SK-N-MC (cell line): ENCODE measurements around the gene HRH3.

ENCODE experiments used
- EZH2 ChIP-seq: fragments of 200-600 bp; sonication (generic); IDR thresholded peaks from one replicate; pipeline ENCODE4 v1.6.1; 2017; ENCODE audit warnings: antibody characterized with exemption
- FOXP2 ChIP-seq: optimal IDR thresholded peaks from 2 replicates; pipeline ENCODE3; 2011; ENCODE audit warnings: mild to moderate bottlenecking, moderate library complexity; ENCODE audit not compliant: insufficient read depth; ENCODE audit errors: extremely low read length, control extremely low read depth
- POLR2AphosphoS5 ChIP-seq: IDR thresholded peaks from 2 replicates; pipeline ENCODE4 v1.6.1; 2012; ENCODE audit warnings: mild to moderate bottlenecking, low read depth, low read length, borderline replicate concordance

DNA sequence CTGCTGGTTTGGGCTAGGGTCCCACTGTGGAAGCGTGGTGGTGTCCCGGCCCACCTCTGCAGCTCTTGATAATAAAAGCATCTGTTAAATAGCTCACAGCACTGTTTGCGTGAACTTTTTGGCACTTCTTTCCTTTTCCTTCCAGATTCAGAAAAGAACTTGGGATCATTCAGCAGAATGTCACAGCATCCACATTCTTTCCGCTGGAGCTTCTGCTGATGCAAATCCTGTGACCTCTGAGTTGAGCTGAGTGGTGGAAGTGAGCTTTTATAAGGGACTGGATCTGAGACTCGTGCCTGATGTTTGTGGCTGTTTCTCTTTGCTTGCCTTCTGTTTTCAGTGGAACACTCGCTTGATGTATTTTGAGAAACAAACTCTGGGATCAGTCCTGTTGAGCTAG, 22.1 kb upstream of the HRH3 start:
- TF ChIP-seq EZH2 (no peak), POLR2AphosphoS5 (no peak), FOXP2 (no peak)
